GM19238 (cell line): Measurements from ENCODE around the gene HOMER1.
A peak's percentile ranks its signal among the peaks of the same experiment; 100 is the strongest.
"Not testable (repeated sequence)": the region's sequence is repeated elsewhere in the genome, so short reads cannot be mapped to it uniquely, and the experiment has no call there.

ENCODE experiments used
- DNase-seq: peaks from one replicate; pipeline ENCODE4 v3.0.0; 2011; ENCODE audit warnings: low spot score; ENCODE audit not compliant: insufficient read length

The HOMER1 gene

GRCh38 chr5:79423296-79423695 lies 90.6 kb downstream of the HOMER1 start:
- DNase-seq, result no peak

GRCh38 chr5:79420248-79420647 lies 93.7 kb downstream of the HOMER1 start:
- no peak for DNase-seq

GRCh38 chr5:79418276-79418675 lies 95.7 kb downstream of the HOMER1 start:
- DNase-seq, result no peak

- no peak for DNase-seq
Observed at GRCh38 chr5:79417495-79417894, 96.4 kb downstream of the HOMER1 start.

GRCh38 chr5:79416499-79416898 lies 97.4 kb downstream of the HOMER1 start:
- DNase-seq, result peak; percentile 10

- DNase-seq, result no peak
Observed at GRCh38 chr5:79413112-79413511, 100.8 kb downstream of the HOMER1 start.

GRCh38 chr5:79408028-79408427 lies 105.9 kb downstream of the HOMER1 start:
- DNase-seq, result no peak

GRCh38 chr5:79407591-79407990 lies 106.3 kb downstream of the HOMER1 start:
- no peak for DNase-seq

- DNase-seq, result no peak
Observed at GRCh38 chr5:79401216-79401615, 112.7 kb downstream of the HOMER1 start.

GRCh38 chr5:79399046-79399445 lies 114.9 kb downstream of the HOMER1 start:
- no peak for DNase-seq

GRCh38 chr5:79397080-79397479 lies 116.9 kb downstream of the HOMER1 start:
- no peak for DNase-seq

- no peak for DNase-seq
Observed at GRCh38 chr5:79396265-79396664, 117.7 kb downstream of the HOMER1 start.

GRCh38 chr5:79395296-79395695 lies 118.6 kb downstream of the HOMER1 start:
- DNase-seq, result no peak

GRCh38 chr5:79392776-79393175 lies 121.2 kb downstream of the HOMER1 start:
- DNase-seq, result no peak

GRCh38 chr5:79386679-79387078 lies 127.3 kb downstream of the HOMER1 start:
- DNase-seq, result no peak

- not testable (repeated sequence) for DNase-seq
Observed at GRCh38 chr5:79385126-79385525, 128.8 kb downstream of the HOMER1 start.

- no peak for DNase-seq
Observed at GRCh38 chr5:79378510-79379186, 135.3 kb downstream of the HOMER1 start.

GRCh38 chr5:79357398-79357797 lies 156.5 kb downstream of the HOMER1 start:
- no peak for DNase-seq

GRCh38 chr5:79349881-79350280 lies 164.1 kb downstream of the HOMER1 start:
- no peak for DNase-seq

GRCh38 chr5:79349047-79349446 lies 164.9 kb downstream of the HOMER1 start:
- DNase-seq, result no peak

GRCh38 chr5:79346420-79346824 lies 167.5 kb downstream of the HOMER1 start:
- no peak for DNase-seq

- no peak for DNase-seq
Observed at GRCh38 chr5:79333852-79334557, 179.9 kb downstream of the HOMER1 start.

- DNase-seq, result no peak
Observed at GRCh38 chr5:79330071-79330470, 183.9 kb downstream of the HOMER1 start.
